Germinal center (tissue), 1 donor: ENCODE results near the gene SLFN11.
"Not testable (repeated sequence)": the region's sequence is repeated elsewhere in the genome, so short reads cannot be mapped to it uniquely, and the experiment has no call there.

Experiments
- DNase-seq: peaks from one replicate; pipeline ENCODE4 v3.0.0; 2012; ENCODE audit warnings: mixed read lengths, low spot score

Gene SLFN11, protein sequence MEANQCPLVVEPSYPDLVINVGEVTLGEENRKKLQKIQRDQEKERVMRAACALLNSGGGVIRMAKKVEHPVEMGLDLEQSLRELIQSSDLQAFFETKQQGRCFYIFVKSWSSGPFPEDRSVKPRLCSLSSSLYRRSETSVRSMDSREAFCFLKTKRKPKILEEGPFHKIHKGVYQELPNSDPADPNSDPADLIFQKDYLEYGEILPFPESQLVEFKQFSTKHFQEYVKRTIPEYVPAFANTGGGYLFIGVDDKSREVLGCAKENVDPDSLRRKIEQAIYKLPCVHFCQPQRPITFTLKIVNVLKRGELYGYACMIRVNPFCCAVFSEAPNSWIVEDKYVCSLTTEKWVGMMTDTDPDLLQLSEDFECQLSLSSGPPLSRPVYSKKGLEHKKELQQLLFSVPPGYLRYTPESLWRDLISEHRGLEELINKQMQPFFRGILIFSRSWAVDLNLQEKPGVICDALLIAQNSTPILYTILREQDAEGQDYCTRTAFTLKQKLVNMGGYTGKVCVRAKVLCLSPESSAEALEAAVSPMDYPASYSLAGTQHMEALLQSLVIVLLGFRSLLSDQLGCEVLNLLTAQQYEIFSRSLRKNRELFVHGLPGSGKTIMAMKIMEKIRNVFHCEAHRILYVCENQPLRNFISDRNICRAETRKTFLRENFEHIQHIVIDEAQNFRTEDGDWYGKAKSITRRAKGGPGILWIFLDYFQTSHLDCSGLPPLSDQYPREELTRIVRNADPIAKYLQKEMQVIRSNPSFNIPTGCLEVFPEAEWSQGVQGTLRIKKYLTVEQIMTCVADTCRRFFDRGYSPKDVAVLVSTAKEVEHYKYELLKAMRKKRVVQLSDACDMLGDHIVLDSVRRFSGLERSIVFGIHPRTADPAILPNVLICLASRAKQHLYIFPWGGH

DNA sequence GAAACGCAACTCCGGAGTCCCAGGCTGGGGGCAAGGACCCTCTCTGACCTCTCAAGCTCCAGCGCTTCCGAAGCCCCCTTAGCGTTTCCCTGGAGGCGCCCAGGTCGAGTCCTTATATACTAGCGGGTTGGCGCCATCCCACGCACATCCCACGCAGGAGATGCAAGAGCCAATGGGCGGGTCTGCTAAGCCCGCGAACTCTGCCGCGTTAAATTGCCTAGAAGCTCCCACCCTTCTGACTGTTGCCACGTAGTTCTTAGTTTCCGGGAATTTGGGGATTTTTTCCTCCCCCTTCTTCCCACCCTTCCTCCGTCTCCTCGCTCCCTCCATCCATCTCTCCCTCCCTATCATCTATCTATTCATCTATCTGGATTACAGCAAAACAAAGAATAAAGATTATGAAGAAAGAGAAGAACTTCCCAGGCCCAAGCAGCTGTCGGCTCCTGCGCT lies at the start of gene SLFN11:
Gene SLFN11 (minus strand): TSS at position 88 of the 450 bp plus-strand sequence. CDS start 9,814 bp downstream, outside the sequence.
- DNase-seq, result peak; percentile 82

DNA sequence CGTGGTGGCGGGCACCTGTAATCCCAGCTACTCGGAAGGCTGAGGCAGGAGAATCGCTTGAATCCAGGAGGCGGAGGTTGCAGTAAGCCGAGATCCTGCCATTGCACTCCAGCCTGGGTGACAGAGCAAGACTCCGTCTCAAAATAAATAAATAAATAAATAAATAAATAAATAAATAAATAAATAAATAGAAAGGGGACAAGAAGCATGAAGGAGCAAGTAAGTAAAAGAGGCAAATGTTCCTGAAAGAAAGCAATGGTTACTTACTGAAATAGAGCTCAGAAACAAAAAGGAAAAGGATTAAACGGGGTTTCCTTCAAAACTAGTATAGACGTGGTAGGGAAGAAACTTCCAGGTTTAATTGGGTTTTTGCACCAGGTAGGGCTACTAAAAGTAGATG lies 47.6 kb upstream of the SLFN11 start:
- not testable (repeated sequence) for DNase-seq

DNA sequence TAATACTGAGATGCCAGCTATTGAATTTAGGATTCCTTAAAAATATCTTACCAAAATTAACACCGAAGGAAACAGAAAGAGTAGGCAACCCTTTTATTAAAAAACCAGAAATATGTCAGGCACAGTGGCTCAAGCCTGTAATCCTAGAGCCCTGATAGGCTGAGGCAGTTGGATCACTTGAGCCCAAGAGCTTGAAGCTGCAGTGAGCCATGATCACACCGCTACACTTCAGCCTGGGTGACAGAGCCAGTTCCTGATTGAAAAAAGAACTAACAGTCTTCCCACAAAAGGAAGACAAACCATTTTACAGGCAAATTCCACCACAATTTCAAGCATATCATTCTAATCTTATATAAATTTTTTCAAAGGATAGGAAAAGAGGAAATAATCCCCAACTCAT lies 43.2 kb upstream of the SLFN11 start:
- DNase-seq, result no peak

DNA sequence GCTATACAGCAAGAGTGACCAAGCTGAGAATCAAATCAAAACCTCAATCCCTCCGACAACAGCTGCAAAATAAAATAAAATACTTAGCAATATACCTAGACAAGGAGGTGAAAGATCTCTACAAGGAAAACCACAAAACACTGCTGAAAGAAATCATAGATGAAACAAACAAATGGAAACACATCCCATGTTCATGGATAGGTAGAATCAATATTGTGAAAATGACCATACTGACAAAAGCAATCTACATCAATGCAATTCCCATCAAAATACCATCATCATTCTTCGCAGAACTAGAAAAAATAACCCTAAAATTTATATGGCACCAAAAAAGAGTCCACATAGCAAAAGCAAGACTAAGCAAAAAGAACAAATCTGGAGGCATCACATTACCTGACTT lies 41.3 kb upstream of the SLFN11 start:
- DNase-seq, result not testable (repeated sequence)

DNA sequence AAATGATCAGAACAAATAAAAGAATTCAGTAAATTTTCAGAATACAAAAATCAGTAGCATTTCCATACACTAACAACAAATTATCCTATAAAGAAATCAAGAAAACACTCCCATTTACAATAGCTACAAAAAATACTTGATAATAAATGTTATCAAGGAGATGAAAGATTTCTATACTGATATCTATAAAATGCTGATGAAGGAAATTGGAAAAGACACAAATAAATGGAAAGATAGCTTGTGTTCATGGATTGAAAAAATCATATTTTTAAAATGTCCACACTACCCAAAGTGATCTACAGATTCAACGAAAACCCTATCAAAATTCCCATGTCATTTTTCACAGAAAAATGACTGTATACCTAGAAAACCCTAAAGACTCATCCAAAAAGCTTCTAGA lies 40.8 kb upstream of the SLFN11 start:
- DNase-seq, result no peak

DNA sequence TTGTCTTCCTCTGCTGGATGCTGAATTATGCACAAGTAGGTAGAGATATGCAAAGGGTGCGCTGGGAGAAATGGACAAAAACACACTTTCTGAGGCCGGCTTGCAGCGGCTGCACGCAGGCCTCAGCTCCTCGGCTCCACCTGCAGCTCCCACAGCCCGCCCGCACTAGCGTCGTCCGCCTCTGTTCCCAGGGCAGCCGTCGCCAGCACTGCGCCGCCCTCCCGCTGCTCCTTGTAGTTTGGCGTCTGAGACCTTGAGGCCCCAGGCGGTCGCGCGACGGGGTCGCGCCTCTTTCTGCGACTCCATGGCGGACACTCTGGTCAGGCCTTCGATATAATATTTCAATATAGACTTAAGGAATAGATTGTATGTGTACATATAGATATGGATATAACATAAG lies 34.1 kb upstream of the SLFN11 start:
- DNase-seq, result no peak

DNA sequence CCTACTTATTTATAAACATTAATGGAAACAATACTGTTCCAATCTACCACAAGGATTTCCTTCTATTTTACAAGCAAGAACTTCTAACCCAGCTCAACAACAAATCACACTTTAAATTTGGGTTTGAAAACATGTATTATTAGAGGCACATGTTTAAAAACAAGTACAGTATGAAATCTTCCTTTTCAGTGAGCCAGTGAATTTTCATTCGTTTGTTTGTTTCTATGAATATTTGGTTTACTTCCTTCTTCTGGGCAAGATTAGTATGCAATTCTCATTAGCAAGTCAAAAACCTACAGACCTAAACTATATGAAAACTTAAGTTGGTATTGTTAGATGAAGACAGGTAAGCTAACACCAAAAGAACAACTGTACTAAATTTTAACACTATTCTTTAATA lies 33.1 kb upstream of the SLFN11 start:
- DNase-seq, result no peak

DNA sequence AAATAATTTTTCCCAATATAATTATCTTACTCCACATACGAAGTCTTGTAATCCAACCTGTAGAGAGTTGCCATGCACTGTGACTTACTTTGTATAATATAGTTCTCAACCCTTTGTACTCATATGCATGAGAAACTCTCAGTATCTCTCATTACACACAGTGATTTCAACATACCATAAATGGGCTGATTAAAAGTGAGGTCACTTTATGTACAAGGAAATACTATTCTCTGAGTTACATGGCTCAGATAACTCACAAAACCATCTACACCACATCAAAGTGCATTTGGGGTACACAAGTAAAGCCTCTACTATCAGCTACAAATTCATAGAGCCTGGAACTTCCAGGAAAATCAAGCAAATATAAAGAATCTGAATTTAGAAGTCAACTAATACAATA lies 30.9 kb upstream of the SLFN11 start:
- no peak for DNase-seq

DNA sequence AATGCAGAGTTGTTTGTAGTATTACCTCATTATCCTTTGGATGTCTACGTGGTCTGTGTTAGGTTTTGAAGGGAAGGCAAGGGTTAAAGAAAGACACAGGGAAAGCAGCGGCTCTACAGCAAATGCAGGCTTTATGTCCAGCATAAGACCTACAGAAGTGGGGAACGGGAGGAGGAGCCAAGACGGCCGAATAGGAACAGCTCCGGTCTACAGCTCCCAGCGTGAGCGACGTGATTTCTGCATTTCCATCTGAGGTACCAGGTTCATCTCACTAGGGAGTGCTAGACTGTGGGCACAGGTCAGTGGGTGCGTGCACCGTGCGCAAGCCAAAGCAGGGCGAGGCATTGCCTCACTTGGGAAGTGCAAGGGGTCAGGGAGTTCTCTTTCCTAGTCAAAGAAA lies 20.4 kb upstream of the SLFN11 start:
- not testable (repeated sequence) for DNase-seq

DNA sequence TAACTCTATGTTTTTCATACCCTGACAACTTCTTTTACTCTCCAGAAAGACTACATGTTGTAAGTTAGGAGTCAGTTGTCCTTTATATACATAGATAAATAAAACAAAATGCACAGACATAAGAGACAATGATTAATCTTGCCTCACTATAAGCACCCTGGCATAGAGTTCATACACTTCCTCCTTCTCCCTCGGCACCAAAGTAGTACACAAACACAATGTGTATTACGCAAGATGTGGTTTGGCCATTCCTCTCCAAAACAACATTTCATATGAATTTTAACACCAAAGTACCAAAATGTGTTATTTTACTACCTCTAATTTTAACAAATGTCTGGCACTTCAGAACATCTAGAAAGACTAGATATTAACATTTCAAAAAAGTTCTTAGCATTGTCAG lies 17.2 kb upstream of the SLFN11 start:
- no peak for DNase-seq

DNA sequence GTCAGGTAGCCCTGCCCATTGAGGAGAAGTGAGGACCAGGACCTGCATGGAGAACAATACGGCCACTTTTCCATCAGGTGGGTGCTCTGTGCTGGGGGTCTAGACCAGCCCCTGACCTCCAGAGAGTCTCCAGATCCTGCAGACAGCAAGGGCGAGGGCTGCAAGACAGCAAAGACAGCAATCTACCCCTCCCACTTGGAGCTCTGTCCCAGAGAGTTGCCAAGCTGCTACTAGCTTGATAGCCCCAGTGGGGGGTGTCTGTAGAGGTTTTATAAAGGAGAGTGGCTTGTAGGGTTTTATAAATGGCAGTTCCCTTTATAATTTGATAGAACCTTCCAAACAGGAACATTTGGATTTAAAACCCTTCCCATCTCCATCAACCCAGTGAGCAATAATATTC lies 16.7 kb upstream of the SLFN11 start:
- DNase-seq, result no peak

DNA sequence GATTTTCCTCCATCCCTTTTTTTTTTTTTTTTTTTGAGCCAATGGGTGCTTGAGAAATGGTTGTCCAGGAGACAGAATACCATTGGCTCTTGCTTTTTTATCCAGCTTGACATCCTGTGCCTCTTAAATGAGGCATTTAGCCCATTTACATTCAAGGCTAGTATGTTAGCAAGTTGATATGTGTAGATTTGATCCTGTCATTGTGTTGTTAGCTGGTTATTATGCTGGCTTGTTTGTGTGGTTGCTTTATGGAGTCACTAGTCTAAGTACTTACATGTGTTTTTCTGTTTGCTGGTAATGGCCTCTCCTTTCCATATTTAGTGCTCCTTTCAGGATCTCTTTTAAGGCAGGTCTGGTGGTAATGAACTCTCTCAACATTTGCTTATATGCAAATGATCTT lies 14.1 kb upstream of the SLFN11 start:
- no peak for DNase-seq

DNA sequence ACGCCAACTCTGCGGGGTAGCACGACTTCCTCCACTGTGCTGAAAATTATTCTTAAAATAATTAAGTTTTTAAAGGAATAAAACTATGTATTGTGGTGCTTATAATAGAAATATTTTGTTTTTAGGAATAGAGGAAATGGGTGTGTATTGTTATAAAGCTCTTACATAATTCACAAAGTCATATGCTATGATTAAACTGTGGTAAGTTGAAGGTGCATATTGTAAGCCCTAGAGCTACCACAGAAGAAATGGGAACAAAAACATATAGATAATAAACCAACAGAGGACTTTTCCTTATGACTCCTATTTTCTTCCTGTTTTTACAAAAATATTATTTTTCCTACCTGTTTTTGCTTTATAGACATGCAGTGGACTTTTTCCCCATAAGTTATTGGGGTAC lies 4.3 kb upstream of the SLFN11 start:
- no peak for DNase-seq

DNA sequence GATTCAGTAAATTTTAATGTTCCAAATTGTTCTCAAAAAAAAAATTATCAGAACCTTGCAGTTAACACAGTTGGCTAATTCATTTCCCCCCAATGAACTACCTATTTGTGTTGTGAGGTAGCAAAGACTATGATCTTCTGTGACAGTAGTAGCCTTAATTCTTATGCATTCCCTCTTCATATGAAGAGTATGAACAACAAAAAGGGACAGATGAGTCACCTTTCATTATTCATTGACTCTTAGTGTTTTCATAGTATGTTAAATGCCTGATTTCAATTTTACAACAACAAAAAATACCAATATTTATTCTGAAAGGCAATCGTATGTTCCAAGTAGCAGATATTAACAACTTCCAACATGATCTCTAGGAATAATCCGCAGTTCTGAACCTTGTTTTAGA lies 3.6 kb upstream of the SLFN11 start:
- DNase-seq, result no peak

DNA sequence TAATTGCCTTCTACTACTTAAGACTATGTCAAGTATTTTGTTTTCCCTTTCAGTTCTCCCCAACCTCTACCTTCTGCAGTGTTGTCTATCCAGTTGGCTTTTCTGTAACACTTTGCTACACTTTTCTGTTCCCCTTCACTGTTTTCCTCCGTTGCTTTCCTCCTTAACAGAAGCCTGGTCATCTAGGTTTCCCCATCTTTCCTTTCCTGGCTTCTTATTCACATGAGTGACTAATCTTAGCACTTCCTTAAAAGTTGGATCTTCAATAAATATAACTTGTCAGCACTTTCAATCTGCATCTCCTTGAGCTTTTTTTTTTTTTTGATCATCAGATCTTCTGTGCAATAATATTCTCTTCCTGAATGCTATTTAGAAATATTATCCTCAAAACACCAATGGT lies 2.8 kb upstream of the SLFN11 start:
- DNase-seq, result no peak

DNA sequence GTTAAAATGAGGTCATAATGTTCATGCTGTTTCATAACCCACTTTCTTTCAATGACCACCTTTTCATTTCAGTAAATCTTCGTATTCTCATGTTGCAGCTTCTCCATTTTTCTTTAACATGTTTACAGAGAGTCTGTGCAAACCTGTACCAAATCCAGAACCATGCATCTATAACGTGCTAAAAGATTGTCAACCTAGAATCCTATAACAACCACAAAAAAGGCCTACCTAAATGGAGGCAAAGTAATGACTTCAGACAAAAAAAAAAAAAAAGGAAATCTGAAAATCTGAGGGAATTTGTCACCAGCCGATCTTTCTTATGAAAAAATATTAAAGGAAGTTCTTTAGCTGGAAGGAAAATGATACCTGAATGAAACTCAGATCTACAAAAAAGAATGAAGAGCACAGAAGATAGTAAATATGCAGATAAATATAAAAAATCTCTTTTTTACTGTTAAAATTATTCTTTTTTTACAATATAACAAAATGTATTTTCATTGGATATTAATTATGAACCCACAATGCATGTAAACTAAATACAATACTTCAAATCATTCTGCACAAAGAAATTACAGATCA lies 1.4 kb upstream of the SLFN11 start:
- no peak for DNase-seq

DNA sequence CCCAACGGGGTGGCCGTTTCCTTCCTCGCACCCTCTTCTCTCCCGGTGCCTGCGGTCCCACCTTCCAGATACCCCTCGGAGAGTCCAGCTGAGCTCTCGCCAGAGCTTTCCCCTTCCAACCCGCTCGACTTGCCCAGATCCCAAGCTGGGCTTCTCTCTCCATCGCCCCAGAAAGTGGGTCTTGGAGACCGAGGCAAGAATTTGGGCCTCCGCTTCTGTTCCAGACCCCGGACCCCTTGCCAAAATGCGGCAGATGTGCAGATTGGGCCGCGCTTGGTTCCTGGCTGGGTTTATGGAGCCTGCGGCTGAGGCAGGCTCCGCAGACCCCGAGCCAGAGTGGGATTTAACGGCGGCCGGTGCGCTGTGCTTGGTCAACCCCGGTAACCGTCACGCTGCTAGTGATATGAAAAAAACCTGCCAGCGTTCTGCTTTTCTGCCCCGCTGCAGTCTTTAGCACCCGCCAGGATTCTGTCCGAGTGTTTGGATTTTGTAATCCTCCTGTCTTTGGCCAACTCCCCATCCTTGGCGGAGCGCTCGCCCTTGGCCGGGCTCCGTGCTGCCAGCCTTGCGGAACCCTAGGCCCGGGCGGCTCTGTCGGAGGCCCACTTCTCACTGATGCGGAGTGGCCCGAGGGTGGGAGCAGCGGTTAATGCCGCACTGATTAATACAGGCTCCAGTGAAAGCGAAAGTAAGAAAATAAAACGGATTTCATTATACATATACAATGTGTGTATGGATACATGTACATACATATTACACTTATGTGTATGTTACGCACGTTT lies 754 bp upstream of the SLFN11 start:
- DNase-seq, result peak; percentile 63

DNA sequence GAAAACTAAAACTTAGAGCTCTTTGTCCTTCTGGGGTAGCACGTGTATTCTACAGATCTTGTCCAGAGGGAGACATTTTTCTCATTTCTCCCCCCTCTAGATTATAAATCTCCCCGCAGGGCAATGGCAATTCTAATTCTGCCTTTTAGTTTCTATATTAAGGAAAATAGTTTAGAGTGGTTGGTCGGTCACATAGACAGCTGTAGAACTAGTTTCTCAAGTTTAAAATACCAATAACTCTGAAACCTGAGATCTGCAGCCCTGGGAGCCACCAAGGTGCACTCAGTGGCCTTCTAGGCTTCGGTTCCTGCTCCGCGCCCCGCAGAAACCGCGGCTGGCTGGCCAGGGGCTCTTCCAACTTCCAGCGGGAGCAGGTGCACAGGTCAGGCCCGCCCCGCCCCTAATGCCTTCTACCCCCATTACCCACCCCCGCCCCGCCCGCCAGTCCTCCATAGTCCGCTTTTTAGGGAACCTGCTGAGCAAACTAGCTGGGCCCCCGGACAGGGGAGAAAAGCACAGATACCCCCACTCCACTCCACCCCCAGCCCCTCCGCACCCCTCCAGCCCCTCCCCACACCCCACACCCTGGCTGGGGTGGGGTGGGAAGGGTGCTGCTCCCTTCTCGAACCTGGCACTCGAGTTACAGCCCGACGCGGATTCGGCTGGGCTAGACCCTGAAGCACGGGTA lies 431 bp downstream of the SLFN11 start:
- DNase-seq, result peak; percentile 69

DNA sequence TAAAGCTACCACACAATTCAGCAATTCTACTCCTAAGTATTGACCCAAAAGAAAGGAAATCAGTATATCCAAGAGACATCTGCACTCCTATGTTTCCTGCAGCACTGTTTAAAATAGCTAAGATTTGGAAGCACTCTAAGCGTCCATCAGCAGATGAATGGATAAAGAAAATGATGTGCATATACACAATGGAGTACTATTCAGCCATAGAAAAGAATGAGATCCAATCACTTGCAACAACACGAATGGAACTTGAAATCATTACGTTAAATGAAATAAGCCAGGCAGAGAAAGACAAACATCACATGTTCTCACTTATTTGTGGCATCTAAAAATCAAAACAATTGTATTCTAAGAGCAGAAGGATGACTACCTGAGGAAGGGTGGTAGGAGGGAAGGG lies 1.5 kb downstream of the SLFN11 start:
- no peak for DNase-seq

DNA sequence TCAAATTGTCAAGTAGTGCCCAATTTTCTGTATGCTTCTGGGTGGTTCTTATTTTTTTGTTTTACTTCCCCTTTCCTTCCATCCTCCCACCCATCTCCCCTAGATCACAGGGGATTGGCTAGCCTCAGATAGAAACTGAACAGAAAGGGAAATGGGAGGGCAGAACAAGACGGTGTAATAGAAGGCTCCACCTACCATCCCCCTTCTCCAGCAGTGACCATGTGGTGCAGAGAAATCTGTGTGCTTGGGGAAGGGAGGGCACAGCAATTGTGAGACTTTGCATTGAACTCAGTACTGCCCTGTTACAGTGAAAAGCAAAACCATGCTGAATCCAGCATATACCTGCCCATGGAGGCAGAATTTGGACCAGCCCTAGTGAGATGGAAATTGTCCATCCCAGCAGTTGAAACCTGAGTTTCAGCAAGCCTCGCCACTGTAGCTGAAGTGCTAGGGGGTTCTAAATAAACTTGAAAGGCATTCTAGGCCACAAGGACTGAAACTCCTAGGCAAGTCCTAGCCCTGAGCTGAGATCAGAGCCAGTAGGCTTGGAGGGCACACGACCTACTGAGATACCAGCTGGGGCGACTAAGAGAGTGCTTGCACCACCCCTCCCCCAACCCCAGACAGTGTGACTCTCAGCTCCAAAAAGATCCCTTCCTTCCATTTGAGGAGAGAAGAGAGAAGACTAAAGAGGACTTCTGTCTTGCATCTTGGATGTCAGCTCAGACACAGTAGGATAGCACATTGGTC lies 5.2 kb downstream of the SLFN11 start:
- DNase-seq, result peak; percentile 86

DNA sequence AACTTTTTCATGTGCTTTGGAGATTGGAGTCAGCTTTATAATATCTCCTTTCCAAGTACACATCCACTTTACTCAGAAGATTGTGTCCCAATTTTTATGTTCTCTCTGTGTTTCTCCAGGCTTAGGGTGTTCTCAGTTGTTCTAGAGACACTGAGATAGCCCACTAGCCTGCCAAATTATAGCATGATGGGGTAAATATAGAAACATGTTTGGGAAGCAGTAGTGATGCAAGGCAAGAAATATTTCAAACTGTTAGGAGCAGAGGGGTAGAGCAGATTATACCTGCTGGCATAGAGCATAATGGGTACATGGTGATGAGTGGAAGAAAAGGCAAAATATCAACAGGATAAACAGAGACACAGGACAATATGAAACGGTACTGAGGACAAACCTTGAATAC lies 12.4 kb downstream of the SLFN11 start:
- no peak for DNase-seq
